Measurements from ENCODE around the gene CDT1.
A peak's percentile ranks its signal among the peaks of the same experiment; 100 is the strongest.

Gene CDT1

DNA sequence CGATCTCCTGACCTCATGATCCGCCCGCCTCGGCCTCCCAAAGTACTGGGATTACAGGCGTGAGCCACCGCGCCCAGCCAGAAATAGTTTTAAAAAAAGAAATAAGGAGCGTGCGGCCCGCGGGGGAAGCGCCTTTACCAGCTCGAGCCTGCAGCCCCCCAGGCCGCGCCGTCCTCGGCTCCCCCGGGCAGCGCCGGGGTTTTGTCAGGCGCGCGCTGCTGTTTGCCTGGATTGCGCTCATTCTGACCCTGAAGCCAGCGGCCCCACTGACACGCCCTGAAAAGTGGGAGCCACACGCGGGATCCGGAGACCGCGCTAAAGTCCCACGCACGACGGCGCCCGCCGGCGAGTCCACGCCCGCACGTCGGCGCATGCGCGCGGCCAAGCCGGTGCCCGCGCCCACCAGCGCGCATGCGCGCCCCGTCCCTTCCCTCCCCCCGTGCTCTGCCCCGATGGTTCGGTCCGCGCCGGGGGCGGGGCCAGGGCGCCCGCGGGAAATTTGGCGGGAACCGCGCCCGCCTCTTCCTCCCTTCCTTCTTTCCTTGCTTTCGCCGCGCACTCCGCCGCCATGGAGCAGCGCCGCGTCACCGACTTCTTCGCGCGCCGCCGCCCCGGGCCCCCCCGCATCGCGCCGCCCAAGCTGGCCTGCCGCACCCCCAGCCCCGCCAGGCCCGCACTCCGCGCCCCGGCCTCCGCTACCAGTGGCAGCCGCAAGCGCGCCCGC is at the start of gene CDT1:
CDT1 (plus strand) TSS at position 526 of the 724 bp plus-strand sequence; CDS start at position 569, 43 bp downstream.
- peak; percentile 73 for DNase-seq

DNA sequence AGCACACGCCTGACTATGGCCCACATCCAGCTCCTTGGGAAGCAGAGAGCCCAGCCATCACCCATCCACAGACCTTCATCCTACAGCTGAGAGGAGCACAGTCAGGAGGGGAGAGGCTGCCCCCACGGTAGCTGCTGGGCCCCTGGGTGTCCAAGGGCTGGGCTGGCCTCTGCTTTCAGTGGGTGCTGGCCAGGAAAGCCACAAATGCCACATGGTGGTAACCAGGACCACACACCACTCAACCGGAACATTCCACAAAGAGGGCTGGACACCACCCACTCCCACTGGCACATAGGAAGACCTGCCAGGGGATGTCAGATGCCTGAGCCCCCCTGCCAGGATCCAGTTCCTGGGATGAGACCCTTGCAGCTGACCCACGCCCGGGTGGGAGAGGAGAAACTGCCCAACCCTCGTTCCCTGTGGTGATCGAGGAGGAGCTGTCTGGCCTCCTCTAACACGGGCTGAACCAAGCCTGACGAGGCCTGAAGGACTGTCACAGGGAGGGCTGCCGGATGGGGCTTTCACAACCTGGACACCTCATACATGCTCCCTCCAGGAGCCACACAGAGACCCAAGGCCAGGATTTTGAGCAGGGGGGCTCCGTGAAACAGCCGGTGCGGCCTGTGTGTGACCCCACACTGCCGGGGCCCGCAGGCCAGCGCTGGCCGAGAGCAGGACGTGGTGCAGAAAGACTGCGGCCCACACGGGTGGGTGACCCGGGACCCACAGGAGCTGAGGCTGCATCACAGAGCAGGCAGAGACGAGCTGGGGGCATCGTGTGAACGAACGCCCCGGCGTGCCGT is 49.3 kb upstream of the CDT1 start:
- no peak for DNase-seq

DNA sequence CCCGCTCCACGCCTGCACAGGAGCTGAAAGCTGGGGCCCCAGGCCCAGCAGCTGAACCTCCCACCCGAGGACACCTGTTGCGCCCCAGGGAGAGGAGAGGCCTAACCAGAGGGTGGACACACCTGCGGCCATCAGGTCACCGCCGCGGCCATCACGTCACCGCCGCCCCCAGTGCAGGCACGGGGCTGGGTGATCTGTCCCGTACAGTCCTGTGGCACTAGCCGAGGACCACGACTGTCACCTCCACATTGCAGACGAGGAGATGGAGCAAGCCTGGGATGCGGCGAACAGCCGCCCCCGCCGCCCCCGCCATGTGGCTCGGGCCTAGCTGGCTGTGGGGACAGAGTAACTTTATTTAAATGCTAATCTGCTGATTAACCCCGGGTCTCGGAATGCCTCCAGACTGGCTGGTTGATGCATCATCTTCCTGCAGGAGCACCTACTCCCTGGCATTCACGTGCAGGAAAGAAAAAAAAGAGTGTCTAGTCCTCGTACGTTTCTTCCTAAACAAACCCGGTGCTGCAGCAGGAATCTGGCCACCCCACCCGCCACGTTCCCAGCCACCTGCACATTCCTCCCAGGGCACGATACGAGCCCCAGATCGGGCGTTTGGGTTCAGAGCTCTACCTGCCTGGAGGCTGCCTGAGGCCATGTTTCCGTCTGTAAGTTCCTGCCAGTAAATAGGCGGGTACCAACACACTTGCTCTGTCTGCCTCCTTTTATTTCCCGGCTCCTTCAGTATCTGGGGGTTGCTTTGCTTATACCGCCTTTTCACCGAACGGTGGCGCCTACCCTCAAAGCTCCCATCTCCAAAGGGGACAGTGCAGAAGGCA is 48.5 kb upstream of the CDT1 start:
- DNase-seq, result peak; percentile 23

DNA sequence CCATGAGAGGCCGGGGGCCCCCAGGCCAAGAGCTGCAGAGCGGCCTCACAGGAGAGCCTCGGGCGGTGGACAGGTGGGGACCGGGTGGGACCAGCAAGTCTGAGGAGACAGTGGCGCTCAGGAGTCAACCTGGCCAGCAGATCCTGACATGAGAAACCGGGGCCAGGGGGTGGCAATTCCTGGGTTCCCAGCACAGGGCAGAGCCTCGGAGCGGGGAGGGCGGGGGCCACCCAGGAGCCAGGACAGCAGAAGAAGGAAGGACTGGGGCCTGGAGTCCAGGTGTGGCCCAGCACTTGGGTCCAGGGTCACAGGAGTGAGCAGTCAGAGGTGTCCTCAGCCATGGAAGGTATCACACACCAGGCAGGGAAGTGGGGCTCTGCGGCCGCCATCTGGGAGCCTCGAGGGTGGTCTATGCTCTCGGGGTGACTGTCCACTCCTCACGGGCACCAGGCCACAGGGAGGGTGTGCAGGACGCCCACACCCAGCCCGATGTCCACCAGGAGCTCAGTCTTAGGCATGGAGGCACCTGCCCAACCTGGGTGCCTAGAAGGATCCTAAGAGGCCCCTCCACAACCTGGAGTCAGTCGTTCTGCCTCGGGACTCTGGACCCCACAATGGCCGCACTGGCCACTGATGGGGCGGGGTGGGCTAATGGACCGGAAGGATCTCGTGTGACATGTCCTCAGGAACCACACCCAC is 47.7 kb upstream of the CDT1 start:
- no peak for DNase-seq

DNA sequence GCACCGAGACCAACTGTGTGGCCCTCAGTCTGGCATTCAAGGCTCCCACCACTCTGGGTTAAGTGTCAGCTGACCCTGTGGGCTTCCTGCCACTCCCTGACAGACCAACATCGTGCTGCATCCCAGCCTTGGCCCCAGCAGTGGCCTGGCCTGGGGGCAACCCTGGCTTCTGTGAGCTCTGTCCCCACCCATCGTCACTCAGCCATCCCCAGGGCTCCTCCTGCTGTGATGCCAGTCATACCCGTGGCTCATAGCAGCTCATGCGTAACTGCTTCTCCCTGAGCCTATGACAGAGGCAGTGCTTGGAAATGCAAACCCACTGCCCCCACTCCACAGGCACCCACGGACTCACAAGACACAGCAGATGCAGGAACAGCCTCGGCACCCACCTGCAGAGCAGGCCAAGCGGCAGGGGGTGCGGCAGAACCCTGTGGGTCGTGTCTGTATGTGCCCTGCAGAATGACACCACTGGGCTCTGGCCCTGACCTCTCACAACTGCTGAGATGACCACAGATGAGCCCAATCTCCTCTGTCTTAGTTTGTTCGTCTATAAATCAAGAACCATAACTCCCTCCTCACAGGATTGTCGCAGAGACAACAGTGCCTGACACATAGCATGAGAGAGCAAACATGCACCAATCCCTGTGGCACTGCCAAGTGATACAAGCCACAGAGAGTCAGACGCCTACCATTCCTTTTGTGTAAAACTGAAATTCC is 45.2 kb upstream of the CDT1 start:
- no peak for DNase-seq

DNA sequence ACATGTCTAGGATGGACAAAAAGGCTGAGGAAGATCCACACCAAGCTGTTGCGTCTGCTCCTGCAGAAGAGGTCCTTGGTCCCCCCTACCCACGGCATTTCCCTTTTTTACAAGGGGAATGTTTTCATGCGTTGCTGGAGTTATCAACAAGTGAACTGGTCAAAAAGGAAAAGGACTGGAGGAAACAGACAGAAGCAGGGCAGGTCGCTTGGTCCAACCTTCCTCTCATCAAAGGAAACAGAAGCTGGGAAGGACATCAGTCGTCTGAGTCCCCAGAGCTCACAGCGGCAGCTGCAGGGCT is 44.7 kb upstream of the CDT1 start:
- DNase-seq, result no peak

DNA sequence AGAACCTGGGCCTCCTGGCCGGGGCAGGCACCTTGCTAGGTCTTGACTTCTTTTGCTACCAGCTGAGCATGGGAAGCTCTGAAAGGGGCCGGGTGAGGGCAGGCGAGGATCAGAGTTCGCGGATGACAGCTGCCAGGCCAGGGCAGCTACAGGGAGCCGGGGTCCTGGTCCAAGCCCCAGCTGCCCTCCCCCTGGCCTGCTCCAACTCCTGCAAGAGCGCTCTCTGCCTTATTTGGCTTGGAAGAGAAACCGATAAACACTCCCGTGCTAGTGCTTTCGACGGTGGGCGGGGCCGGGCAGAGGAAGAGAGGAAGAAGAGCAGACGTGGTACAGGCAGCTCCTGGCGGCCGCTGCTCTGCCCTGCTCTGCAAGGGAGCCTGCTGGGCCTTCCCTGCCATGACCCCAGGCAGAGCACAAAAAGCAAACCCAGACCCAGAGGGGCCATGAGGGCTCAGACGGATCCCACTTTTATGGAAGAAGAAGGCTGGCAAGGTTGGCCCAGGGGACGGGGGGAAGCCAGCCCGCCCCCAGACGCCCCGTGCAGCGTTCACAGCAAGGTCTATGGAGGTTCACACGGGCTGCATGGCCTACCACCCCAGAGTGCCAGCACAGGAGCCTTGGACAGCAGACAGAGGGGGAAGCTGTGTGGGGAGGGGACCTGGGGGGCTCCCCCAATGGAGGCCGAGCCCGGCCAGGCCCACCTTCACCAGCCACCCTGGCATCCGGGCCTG is 44.2 kb upstream of the CDT1 start:
- DNase-seq, result no peak

DNA sequence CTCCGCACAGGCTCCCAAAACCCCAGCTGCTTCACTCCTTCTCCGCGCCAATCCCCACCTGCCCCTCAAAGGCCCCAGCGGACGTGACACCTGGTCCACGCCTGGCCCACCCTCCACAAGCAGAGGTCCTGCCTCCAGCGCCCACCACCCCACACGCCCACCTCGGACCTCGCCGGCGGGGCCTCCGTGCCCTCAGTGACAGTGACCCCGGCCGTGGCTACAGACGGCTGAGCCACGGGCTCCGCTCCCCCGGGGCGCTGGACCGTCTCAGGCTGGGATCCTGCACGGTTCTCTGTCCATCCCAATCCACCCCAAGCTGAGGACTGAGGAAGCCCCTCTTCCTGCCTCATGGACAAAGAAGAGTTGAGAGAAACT is 43.6 kb upstream of the CDT1 start:
- DNase-seq, result no peak

DNA sequence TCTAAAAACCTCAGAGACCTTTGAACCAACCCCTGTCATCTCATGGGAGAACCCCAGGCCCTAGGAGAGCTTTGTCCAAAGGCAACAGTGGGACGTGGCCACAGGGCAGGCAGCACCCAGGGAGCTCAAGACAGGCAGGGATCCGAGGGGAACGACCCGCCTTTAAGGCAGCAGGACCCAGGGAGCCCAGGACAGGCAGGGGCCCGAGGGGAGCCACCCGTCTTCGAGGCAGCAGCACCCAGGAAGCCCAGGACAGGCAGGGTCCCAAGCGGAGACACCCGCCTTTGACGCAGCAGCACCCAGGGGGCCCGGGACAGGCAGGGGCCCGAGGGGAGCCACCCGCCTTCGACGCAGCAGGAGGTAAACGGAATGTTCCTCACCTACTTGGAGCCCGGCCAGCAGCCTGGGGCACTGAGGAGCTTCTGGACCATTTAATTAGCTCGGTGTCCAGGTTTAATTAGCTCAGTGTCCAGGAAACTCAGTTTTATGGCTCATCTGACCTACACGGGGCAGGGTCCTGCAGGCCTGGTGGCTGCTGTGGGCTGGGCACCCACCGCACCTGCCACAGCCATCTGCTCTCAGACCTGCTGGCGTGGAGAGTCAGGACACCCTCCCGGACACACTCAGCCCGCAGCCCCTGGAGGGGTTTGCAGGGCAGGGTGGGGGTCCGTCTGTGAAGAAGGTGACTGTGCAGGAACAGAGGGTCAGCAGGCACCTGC is 43.0 kb upstream of the CDT1 start:
- DNase-seq, result no peak

DNA sequence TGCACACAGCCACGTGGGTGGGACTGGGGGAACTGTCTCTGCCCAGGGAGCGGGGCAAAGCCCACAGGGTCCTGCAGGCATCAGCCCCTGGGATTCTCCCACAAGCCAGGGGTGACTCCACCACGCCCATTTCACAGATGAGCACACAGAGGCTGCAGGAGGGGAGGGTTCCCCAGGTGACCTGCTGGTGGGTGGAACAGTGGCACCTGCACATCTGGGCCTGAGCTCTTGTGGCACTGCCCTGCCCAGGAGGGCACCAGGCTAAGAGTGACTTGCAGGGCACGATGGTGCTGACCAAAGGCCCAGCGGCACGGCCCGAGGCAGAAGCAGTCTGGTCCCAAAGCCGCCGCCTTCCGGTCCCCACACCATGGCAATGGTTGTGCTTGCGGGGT is 42.5 kb upstream of the CDT1 start:
- DNase-seq, result no peak

DNA sequence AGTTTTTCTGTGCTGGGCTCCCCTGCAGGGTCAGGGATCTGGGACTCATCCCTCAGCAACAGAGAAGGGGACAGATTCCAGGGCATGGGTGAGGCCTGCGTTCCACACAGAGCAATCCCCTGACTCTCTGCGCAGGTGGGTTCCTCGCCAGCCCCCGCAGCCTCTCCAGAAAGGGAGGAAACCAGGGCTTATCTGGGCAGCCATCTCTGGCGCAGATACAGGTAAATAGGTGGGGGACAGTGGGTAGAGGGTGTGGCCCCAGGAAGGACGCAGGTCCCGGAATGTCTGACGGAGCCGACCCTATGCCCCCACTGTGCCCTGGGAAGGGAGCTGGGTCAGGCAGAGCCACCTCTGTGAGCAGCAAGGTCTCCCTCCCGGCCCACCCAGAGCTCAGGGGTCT is 41.8 kb upstream of the CDT1 start:
- DNase-seq, result no peak

DNA sequence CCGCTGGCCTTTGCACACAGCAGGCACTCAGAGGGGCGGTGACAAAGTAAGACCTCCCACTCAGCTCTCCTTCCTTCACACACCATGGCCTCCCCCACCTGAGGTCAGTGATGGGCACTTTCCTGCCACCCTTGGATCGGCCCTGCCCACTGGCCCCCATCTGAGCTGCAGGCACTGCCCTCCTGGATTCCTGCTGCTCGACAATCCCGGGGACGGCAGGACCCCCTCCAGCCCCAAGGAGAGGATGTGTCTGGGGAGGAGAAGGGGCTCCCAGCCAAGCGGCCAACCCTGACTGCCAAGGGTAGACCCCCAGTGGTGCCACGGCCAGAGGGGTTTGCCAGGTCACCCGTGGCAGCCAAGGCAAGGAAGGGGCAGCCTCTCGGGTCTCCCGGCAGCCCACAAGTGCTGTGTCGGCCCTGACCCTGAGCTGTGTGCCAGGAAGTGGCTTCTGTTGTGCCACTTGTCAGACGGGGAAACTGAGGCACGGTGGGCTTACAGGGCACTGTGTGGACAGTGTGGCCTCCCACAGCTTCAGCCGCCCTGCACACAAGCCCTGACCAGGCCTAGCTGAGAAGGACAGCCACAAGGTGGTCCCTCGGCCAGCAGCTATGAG is 41.2 kb upstream of the CDT1 start:
- DNase-seq, result no peak

DNA sequence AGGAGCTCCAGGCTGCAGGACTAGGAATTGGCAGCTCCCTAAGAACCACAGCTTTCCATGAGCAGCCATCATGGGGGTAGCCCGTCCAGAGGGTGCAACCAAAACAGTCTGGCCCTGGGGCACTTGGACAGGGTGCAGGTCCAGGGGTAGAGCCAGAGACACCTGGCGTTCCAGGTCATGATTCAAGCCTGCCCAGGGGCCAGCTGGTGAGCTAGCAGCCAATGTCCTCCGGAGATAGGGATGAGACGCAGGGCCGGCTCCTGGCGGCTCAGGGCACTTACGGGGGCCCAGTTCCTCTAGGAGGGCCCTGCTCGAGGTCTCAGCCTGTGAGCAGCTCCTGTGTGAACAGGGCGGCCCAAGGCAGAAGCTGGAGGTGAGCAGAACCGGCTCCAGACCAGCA is 40.6 kb upstream of the CDT1 start:
- DNase-seq, result no peak

DNA sequence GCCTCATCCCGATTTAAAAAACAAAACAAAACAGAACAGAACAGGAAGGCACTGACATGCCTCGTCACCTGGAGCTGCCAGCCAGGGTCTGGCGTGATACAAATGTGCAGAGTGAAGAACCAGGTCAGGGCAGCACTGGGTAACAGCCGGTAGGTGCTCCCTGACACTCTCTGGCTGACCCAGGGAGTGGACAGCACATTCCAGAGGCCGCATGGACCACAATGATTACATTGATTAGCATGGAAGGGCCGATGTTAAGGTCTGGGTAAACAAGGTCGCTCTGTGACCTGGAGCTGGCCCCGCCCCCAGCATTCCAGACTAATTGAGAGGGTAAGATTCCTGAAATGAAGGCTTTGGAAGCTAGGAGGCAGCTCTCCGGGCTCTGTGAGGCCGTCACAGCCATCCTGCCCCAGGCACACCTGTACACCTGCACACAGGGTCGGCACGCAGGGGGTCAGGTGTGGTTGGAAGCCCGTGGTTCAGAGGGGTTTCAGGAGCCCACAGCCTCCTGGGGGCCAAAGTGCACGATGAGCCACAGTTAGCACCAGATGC is 40.0 kb upstream of the CDT1 start:
- no peak for DNase-seq

DNA sequence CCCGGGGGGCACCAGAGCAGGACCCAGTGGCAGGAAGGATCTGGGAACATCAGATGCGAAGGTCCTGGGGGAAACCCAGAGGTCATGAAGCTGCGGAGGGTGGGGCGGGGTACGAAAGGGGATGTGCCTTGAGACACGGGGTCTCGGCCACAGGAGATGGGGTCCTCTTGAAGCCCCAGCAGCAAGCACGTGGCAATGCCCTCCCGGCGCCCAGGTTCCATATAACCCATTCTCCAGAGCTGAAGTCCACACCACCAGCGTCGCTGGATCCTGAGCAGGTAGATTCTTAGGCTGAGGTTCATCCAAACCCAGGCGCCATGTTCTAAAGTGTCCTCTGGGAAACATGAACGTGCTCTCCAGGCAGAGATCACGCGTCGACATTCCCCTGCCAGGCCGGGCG is 39.5 kb upstream of the CDT1 start:
- no peak for DNase-seq

DNA sequence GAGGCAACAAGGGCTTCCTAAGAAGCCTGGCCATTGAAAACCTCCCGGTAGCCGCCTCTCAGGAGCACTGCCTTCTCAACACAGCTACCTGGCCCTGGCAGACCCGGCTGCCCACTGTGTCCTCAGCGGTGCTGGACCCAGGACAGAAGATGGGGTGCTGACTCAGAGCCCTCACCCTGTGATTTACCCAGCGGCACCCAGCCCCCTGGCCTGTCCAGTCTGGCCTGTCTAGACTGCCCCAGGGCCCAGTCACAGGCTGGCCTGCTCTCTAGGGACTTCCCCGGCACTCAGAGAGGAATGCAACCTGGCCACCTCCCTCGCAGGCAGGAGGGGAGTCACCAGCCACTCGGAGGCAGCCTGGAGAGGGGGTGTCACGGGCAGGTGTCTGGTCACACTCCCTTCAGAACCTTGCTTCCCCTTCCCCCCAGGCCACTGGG is 38.7 kb upstream of the CDT1 start:
- no peak for DNase-seq

DNA sequence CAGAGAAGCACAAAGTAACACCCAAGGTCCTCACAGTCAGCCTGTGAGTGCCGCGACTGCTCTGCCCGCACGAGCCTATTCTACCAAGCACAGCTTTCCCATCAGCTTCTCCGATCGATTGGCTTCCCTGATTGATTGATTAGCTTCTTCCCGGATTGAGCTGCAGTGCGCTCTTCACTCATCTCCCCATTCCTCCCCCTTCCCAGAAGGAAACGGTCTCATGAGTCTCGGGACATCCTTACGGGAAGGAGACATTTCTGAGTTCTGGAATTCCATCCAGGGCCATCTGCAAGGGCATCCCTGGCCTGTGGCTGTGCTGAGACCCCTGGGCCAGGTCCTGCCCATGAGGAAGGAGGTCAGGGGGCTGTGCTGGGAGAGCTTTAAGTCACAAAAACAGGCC is 36.6 kb upstream of the CDT1 start:
- no peak for DNase-seq

DNA sequence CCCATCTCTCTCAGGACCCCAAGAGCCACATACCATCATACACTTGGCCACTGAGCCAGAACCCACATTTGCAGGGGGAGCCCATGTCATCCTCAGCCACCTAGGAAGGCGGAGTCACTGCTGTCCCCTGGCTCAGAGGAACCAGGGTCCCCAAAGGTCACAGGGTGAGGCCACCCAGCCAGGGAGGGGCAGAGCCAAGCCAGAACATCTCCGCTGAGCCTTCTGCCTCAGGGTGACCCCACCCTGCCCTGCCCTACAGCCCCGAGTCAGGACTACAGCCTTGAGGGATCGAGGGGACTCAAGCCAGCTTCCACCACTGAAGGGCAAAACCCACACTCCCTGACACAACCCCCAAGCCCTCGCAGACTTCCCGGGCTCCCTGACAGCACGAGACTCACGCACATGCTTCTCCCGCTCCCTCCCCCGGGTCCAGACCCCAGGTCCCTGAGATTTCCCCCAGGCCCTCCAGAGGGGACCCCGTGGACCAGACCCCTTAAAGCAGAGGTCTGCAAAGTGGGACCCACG is 36.0 kb upstream of the CDT1 start:
- DNase-seq, result no peak

DNA sequence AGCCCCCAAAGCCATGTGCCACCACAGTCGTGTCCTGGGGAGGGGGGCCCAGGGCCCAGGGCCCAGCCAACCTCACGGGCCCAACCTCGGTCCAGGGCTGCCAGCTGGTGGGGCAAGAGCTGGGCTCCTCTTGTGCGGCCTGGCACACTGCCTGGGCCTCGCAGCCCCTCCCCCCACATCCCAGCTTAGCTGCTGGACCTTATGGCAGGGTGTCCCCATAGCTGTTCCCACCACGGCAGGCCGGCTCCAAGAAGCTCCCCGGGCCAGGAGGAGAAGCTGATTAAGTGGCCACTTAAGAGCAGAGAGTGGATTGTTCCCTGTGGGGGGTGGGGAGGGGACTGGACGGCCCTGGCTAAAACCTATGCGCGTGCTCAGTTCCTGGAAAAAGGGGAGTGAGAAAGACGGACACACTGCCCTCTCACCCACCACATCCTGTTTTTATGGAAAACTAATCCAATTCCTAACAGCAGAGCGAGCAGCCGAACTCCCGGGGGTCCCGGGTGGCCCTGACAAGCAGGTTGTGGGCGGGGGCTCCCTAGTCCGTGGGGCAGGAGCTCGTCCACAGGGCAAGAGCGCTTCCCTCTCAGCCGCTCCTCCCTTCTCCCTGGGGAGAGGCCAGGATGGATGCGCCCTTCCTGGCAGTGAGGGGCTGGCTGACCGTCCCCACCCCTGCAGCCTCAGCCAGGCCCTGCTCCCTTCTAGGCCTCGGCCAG is 35.4 kb upstream of the CDT1 start:
- peak; percentile 43 for DNase-seq
